Activated CD8-positive, alpha-beta memory T cell treated with anti-CD3 and anti-CD28 coated beads, Interleukin-2, amount 10 ng/mL, durations not matched to agents 7 days and 5 days (primary cell): ENCODE results near the gene ACTN4. TPM values are rescaled to one million over a fixed set of nuclear protein-coding genes. Genes with fewer than 3 reads are reported as not detected.

ENCODE experiments used
- ATAC-seq: fragments of 150-1000 bp; cut with Tn5 transposase; one replicate; pipeline ENCODE4 v1.10.0; 2021; ENCODE audit warnings: moderate library complexity
- CTCF ChIA-PET: fragments of 350-600 bp; sonication (Branson Sonifier 250); formaldehyde crosslinking; loops from one replicate; lab custom pipeline; 2021; ENCODE audit warnings: antibody characterized with exemption; lab: Charles Lee
- DNase-seq: peaks from one replicate; pipeline ENCODE4 v3.0.0-alpha.2; 2020
- H3K27ac Mint-ChIP-seq: one replicate; pipeline ENCODE4 v1.8.0; 2021; ENCODE audit warnings: mild to moderate bottlenecking, mixed read lengths
- H3K27me3 Mint-ChIP-seq: one replicate; pipeline ENCODE4 v1.8.0; 2021; ENCODE audit warnings: mixed read lengths
- H3K36me3 Mint-ChIP-seq: one replicate; pipeline ENCODE4 v1.8.0; 2021; ENCODE audit warnings: mild to moderate bottlenecking, mixed read lengths
- H3K4me1 Mint-ChIP-seq: one replicate; pipeline ENCODE4 v1.8.0; 2021; ENCODE audit warnings: mixed read lengths
- H3K4me3 Mint-ChIP-seq: one replicate; pipeline ENCODE4 v1.8.0; 2021; ENCODE audit warnings: mild to moderate bottlenecking, moderate library complexity, mixed read lengths
- H3K9me3 Mint-ChIP-seq: one replicate; pipeline ENCODE4 v1.8.0; 2022; ENCODE audit warnings: low read depth, mixed read lengths
- total RNA-seq, 2 experiments: library from RNA; stranded (reverse); gene quantifications; one replicate each; pipeline ENCODE4 v1.2.3, GENCODE V29; 2021

ACTN4 gene
- total RNA-seq, 2 experiments from 2014 or later, result 413 to 433 TPM

- no peak overlapping the region for H3K27ac Mint-ChIP-seq
- ATAC-seq, result no peak
Observed at GRCh38 chr19:38718747-38719543, 71.5 kb downstream of the ACTN4 start.

GRCh38 chr19:38719761-38720558 is 72.5 kb downstream of the ACTN4 start:
- Mint-ChIP-seq H3K4me3 (no peak overlapping the region), H3K9me3 (no peaks in the 10 kb centered on the region), H3K27ac (no peak overlapping the region), H3K4me1 (no peaks in the 10 kb centered on the region), H3K27me3 (no peaks in the 10 kb centered on the region), H3K36me3 (peaks cover 16% of the 10 kb centered on the region)
- CTCF ChIA-PET, result no interaction called here
- ATAC-seq, result no peak
- no peak for DNase-seq

More at GRCh38 chr19:38718747-38719543, 71.5 kb downstream of the ACTN4 start:
- Mint-ChIP-seq H3K27me3 (no peaks in the 10 kb centered on the region), H3K4me1 (no peaks in the 10 kb centered on the region), H3K9me3 (no peaks in the 10 kb centered on the region), H3K36me3 (peaks cover 16% of the 10 kb centered on the region), H3K4me3 (no peak overlapping the region)
- CTCF ChIA-PET, result interaction anchor here (0.9 kb wide), 1 partner anchor 51 kb away, joined by 3 read pairs; no protein-coding TSS in a partner anchor
- no peak for DNase-seq

- no peak for DNase-seq
- H3K27me3 Mint-ChIP-seq, result no peaks in the 10 kb centered on the region
Observed at GRCh38 chr19:38720559-38721236, 73.2 kb downstream of the ACTN4 start.

GRCh38 chr19:38721496-38721895 is 74.0 kb downstream of the ACTN4 start:
- CTCF ChIA-PET, result interaction anchor here (0.6 to 2.8 kb wide), 3 partner anchors 10 to 28 kb away, joined by 3 to 8 read pairs (median 3); no protein-coding TSS in a partner anchor
- Mint-ChIP-seq H3K36me3 (peaks cover 14% of the 10 kb centered on the region), H3K4me1 (peaks cover 2% of the 10 kb centered on the region), H3K9me3 (no peaks in the 10 kb centered on the region), H3K27me3 (no peaks in the 10 kb centered on the region), H3K4me3 (no peak overlapping the region), H3K27ac (no peak overlapping the region)
- ATAC-seq (no peak), DNase-seq (no peak)

More at GRCh38 chr19:38720559-38721236, 73.2 kb downstream of the ACTN4 start:
- ATAC-seq, result no peak
- Mint-ChIP-seq H3K4me1 (no peaks in the 10 kb centered on the region), H3K36me3 (peaks cover 14% of the 10 kb centered on the region), H3K4me3 (no peak overlapping the region), H3K9me3 (no peaks in the 10 kb centered on the region), H3K27ac (no peak overlapping the region)
- CTCF ChIA-PET, result interaction anchor here (0.6 to 0.9 kb wide), 2 partner anchors 14 to 27 kb away, joined by 3 read pairs; no protein-coding TSS in a partner anchor

GRCh38 chr19:38721979-38722773 is 74.7 kb downstream of the ACTN4 start:
- H3K9me3 Mint-ChIP-seq, result no peaks in the 10 kb centered on the region
- no peak overlapping the region for H3K27ac Mint-ChIP-seq
- H3K4me1 Mint-ChIP-seq, result peaks cover 5% of the 10 kb centered on the region
- H3K4me3 Mint-ChIP-seq, result no peak overlapping the region
- CTCF ChIA-PET, result interaction anchor here (2.8 kb wide), 1 partner anchor 11 kb away, joined by 8 read pairs; no protein-coding TSS in a partner anchor
- no peaks in the 10 kb centered on the region for H3K27me3 Mint-ChIP-seq
- ATAC-seq, result no peak
- no peak for DNase-seq
- peaks cover 15% of the 10 kb centered on the region for H3K36me3 Mint-ChIP-seq

GRCh38 chr19:38722947-38723605 is 75.6 kb downstream of the ACTN4 start:
- Mint-ChIP-seq H3K9me3 (no peaks in the 10 kb centered on the region), H3K36me3 (peaks cover 15% of the 10 kb centered on the region), H3K4me3 (no peak overlapping the region), H3K27me3 (no peaks in the 10 kb centered on the region), H3K27ac (no peak overlapping the region), H3K4me1 (peaks cover 5% of the 10 kb centered on the region)
- CTCF ChIA-PET, result interaction anchor here (2.8 kb wide), 1 partner anchor 12 kb away, joined by 8 read pairs; no protein-coding TSS in a partner anchor
- DNase-seq (no peak), ATAC-seq (no peak)

GRCh38 chr19:38723606-38723965 is 76.1 kb downstream of the ACTN4 start:
- Mint-ChIP-seq H3K4me1 (peaks cover 5% of the 10 kb centered on the region), H3K27me3 (no peaks in the 10 kb centered on the region), H3K9me3 (no peaks in the 10 kb centered on the region), H3K4me3 (no peak overlapping the region), H3K36me3 (peaks cover 13% of the 10 kb centered on the region), H3K27ac (no peak overlapping the region)
- no peak for DNase-seq
- ATAC-seq, result no peak
- CTCF ChIA-PET, result interaction anchor here (2.8 kb wide), 1 partner anchor 13 kb away, joined by 8 read pairs; no protein-coding TSS in a partner anchor

- peaks cover 15% of the 10 kb centered on the region for H3K36me3 Mint-ChIP-seq
- peaks cover 5% of the 10 kb centered on the region for H3K4me1 Mint-ChIP-seq
- no peak for ATAC-seq
- H3K27ac Mint-ChIP-seq, result no peak overlapping the region
- no peak for DNase-seq
- no peaks in the 10 kb centered on the region for H3K27me3 Mint-ChIP-seq
- no peak overlapping the region for H3K4me3 Mint-ChIP-seq
- H3K9me3 Mint-ChIP-seq, result no peaks in the 10 kb centered on the region
- CTCF ChIA-PET, result interaction anchor here (0.5 to 2.8 kb wide), 5 partner anchors 10 to 248 kb away, joined by 3 to 8 read pairs (median 3); partner anchors contain the start of genes MRPS12 and SARS2
Observed at GRCh38 chr19:38723990-38724854, 76.8 kb downstream of the ACTN4 start.

GRCh38 chr19:38725469-38726283 is 78.2 kb downstream of the ACTN4 start:
- H3K36me3 Mint-ChIP-seq, result peaks cover 25% of the 10 kb centered on the region
- H3K27ac Mint-ChIP-seq, result no peak overlapping the region
- peaks cover 6% of the 10 kb centered on the region for H3K4me1 Mint-ChIP-seq
- no peak for DNase-seq
- CTCF ChIA-PET, result interaction anchor here (1.2 to 1.6 kb wide), 3 partner anchors 8 to 323 kb away, joined by 3 to 6 read pairs (median 4); partner anchors contain the start of genes FAM98C, MRPS12 and SARS2
- no peak for ATAC-seq
- H3K9me3 Mint-ChIP-seq, result no peaks in the 10 kb centered on the region
- no peaks in the 10 kb centered on the region for H3K27me3 Mint-ChIP-seq
- no peak overlapping the region for H3K4me3 Mint-ChIP-seq

GRCh38 chr19:38726284-38726673 is 78.8 kb downstream of the ACTN4 start:
- H3K36me3 Mint-ChIP-seq, result peaks cover 26% of the 10 kb centered on the region
- no peak for DNase-seq
- peak overlapping the region; percentile 49 for H3K27ac Mint-ChIP-seq
- no peak for ATAC-seq
- H3K9me3 Mint-ChIP-seq, result no peaks in the 10 kb centered on the region
- CTCF ChIA-PET, result interaction anchor here (1.6 kb wide), 1 partner anchor 323 kb away, joined by 6 read pairs; the partner anchor contains the start of gene FAM98C
- no peak overlapping the region for H3K4me3 Mint-ChIP-seq
- peaks cover 6% of the 10 kb centered on the region for H3K4me1 Mint-ChIP-seq
- H3K27me3 Mint-ChIP-seq, result no peaks in the 10 kb centered on the region
